Neural cell (in vitro differentiated cells): ENCODE measurements around the gene CMC1. TPM values are rescaled to one million over a fixed set of nuclear protein-coding genes. Genes with fewer than 3 reads are reported as not detected.

Source experiments
- H2AFZ ChIP-seq: fragments of 200-600, 300-800 bp; sonication (generic), shearing (Covaris generic); 2 replicates; pipeline ENCODE4 v1.6.0; 2014; ENCODE audit warnings: low read depth, mild to moderate bottlenecking, antibody characterized with exemption, low read length, moderate library complexity
- H3F3A ChIP-seq: fragments of 200-600 bp; shearing (Covaris generic); 2 replicates; pipeline ENCODE4 v1.6.1; 2016; ENCODE audit warnings: mild to moderate bottlenecking, moderate library complexity, mixed read lengths, antibody characterized with exemption, low read length; ENCODE audit not compliant: insufficient read depth, poor library complexity, severe bottlenecking
- H3K27ac ChIP-seq: fragments of 200-600, 300-800 bp; sonication (generic), shearing (Covaris generic); 2 replicates; pipeline ENCODE4 v1.5.1; 2014; ENCODE audit warnings: mild to moderate bottlenecking, low read length, moderate library complexity
- H3K27me3 ChIP-seq: fragments of 300-800, 200-600 bp; sonication (generic), shearing (Covaris generic); 2 replicates; pipeline ENCODE4 v1.6.0; 2014; ENCODE audit warnings: mild to moderate bottlenecking, low read depth, low read length, moderate library complexity; ENCODE audit not compliant: insufficient read depth
- H3K36me3 ChIP-seq: fragments of 300-800, 200-600 bp; sonication (generic), shearing (Covaris generic); 2 replicates; pipeline ENCODE4 v1.5.1; 2014; ENCODE audit warnings: mild to moderate bottlenecking, antibody characterized with exemption, low read length, moderate library complexity; ENCODE audit not compliant: insufficient read depth
- H3K4me2 ChIP-seq: fragments of 300-800, 200-600 bp; sonication (generic), shearing (Covaris generic); 2 replicates; pipeline ENCODE4 v1.6.0; 2014; ENCODE audit warnings: mild to moderate bottlenecking, low read length
- H3K4me3 ChIP-seq: fragments of 300-800, 200-600 bp; sonication (generic), shearing (Covaris generic); 2 replicates; pipeline ENCODE4 v1.5.1; 2014; ENCODE audit warnings: mild to moderate bottlenecking, low read length, moderate library complexity
- H3K79me2 ChIP-seq: fragments of 200-600 bp; shearing (Covaris generic); replicated peaks from 2 replicates; pipeline ENCODE4 v1.6.0; 2014; ENCODE audit warnings: mild to moderate bottlenecking, low read length, moderate library complexity; ENCODE audit not compliant: insufficient read depth
- H3K9ac ChIP-seq: fragments of 300-800, 200-600 bp; sonication (generic), shearing (Covaris generic); 2 replicates; pipeline ENCODE4 v1.6.1; 2016; ENCODE audit warnings: mild to moderate bottlenecking, low read length, mixed read lengths
- H3K9me2 ChIP-seq: fragments of 200-600 bp; shearing (Covaris generic); 2 replicates; pipeline ENCODE4 v1.6.1; 2016; ENCODE audit warnings: mild to moderate bottlenecking, low read length, mixed read lengths; ENCODE audit not compliant: insufficient read depth
- H3K9me3 ChIP-seq: fragments of 200-600, 300-800 bp; sonication (generic), shearing (Covaris generic); 2 replicates; pipeline ENCODE4 v1.6.1; 2016; ENCODE audit warnings: mild to moderate bottlenecking, mixed run types, low read length, moderate library complexity, mixed read lengths
- H4K20me1 ChIP-seq: fragments of 200-600 bp; shearing (Covaris generic); 2 replicates; pipeline ENCODE4 v1.6.1; 2016; ENCODE audit warnings: mild to moderate bottlenecking, mixed run types; ENCODE audit not compliant: insufficient read depth
- CTCF ChIP-seq: fragments of 450-650 bp; IDR thresholded peaks from 2 replicates; pipeline ENCODE4 v1.5.1; 2014; ENCODE audit warnings: antibody characterized with exemption, mild to moderate bottlenecking, moderate library complexity; ENCODE audit not compliant: poor library complexity, severe bottlenecking
- EP300 ChIP-seq: fragments of 450-650 bp; conservative IDR thresholded peaks from 2 replicates; pipeline ENCODE4 v1.6.1; 2014; ENCODE audit warnings: antibody characterized with exemption, mild to moderate bottlenecking, moderate library complexity; ENCODE audit not compliant: poor library complexity, severe bottlenecking
- EZH2 ChIP-seq: fragments of 200-600, 300-800 bp; shearing (Covaris generic), sonication (generic); IDR thresholded peaks from 2 replicates; pipeline ENCODE4 v1.6.1; 2014; ENCODE audit warnings: antibody characterized with exemption, low read length, borderline replicate concordance, mild to moderate bottlenecking; ENCODE audit not compliant: insufficient read depth, poor library complexity, severe bottlenecking
- MXI1 ChIP-seq: fragments of 450-650 bp; conservative IDR thresholded peaks from 2 replicates; pipeline ENCODE4 v1.6.1; 2014; ENCODE audit warnings: antibody characterized with exemption, mild to moderate bottlenecking; ENCODE audit not compliant: poor library complexity, severe bottlenecking
- POLR2AphosphoS5 ChIP-seq: IDR thresholded peaks from 2 replicates; pipeline ENCODE4 v1.6.1; 2012
- RAD21 ChIP-seq: fragments of 450-650 bp; conservative IDR thresholded peaks from 2 replicates; pipeline ENCODE4 v1.6.1; 2014; ENCODE audit warnings: antibody characterized with exemption, mild to moderate bottlenecking, moderate library complexity
- REST ChIP-seq: IDR thresholded peaks from 2 replicates; pipeline ENCODE4 v1.6.1; 2012; ENCODE audit warnings: borderline replicate concordance
- SMC3 ChIP-seq: fragments of 450-650 bp; conservative IDR thresholded peaks from 2 replicates; pipeline ENCODE4 v1.6.1; 2014; ENCODE audit warnings: antibody characterized with exemption, mild to moderate bottlenecking, moderate library complexity; ENCODE audit not compliant: poor library complexity
- TAF1 ChIP-seq: IDR thresholded peaks from 2 replicates; pipeline ENCODE4 v1.6.1; 2012; ENCODE audit warnings: low read depth
- polyA plus RNA-seq: library from polyadenylated mRNA; depleted of rRNA; stranded (reverse); fragments of >200 nt; gene quantifications from 2 replicates; pipeline ENCODE4 v1.2.3, GENCODE V29; 2014

CMC1 gene
- polyA plus RNA-seq, 1 donor from 2014 or later = 8.7 TPM

DNA sequence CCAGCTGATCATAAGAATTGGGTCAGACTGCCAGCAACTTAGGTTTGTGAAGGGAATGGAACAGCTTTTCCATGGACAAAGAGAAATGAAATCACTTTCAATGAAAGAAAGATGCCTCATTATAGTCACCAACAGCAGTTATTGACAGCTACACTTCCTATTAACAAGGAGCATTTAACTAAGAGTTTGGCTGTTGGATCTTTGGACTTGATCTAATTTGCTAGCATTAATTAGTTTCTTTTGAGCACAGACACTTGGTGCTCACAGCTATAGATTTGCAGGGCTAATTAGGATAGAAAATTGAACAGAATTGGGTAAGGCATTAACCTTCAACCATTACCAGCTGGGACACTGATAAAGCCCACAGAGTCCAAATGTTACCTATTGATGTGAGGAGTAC, 24.2 kb downstream of the CMC1 start:
- Histone ChIP-seq H2AFZ (no peak overlapping the region), H3K4me3 (no peak overlapping the region), H4K20me1 (no peaks in the 10 kb centered on the region), H3K9me2 (no peaks in the 10 kb centered on the region), H3F3A (no peaks in the 10 kb centered on the region), H3K9me3 (no peaks in the 10 kb centered on the region), H3K27me3 (no peaks in the 10 kb centered on the region), H3K27ac (no peak overlapping the region), H3K9ac (no peak overlapping the region), H3K79me2 (no peaks in the 10 kb centered on the region), H3K4me2 (no peak overlapping the region), H3K36me3 (peaks cover 9% of the 10 kb centered on the region)
- TF ChIP-seq EP300 (no peak), RAD21 (no peak), MXI1 (no peak), SMC3 (no peak), REST (no peak), CTCF (no peak), EZH2 (no peak), TAF1 (no peak), POLR2AphosphoS5 (no peak)

DNA sequence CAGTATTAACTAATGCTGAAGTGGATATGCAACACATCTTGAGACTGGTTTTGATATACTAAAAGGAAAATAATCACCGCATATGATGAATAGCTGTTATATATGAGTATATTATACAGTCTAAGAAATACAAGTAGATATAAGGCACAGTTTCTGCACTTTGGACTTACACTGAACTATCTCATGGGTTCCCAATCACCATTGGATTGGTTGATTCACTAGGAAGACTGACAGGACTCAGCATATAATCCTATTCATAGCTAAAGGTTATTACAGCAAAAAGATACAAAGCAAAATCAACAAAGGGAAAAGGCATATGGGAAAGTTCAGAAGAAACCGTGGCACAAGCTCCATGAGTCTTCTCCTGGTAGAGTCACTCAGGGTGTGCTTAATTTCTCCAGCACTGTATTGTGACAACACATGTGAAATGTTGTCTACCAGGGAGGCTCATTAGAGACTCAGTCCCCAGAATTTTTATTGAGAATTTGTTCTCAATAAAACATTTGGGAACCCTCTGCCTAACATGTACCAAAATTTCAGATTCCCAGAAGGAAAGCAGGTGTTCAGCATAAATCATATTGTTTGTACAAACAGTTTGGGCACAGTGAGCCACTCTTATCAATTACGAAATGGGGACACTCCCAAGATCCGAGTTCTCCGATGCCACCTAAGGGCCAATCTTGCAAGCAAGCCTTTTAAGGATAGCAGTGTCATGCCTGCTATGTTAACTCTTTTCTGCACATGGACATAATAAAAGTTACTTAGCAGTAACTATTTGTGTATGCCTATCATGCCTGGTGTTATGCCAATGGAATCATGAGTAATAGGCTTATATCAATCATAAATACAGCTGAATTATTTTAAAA, 26.8 kb downstream of the CMC1 start:
- Histone ChIP-seq H3K9me2 (no peaks in the 10 kb centered on the region), H3K4me3 (no peak overlapping the region), H3K9me3 (peaks cover 4% of the 10 kb centered on the region), H3K36me3 (peaks cover 9% of the 10 kb centered on the region), H3K79me2 (no peaks in the 10 kb centered on the region), H3F3A (no peaks in the 10 kb centered on the region), H2AFZ (no peak overlapping the region), H3K4me2 (no peak overlapping the region), H3K27me3 (no peaks in the 10 kb centered on the region), H4K20me1 (no peaks in the 10 kb centered on the region), H3K27ac (no peak overlapping the region), H3K9ac (no peak overlapping the region)
- TF ChIP-seq EZH2 (no peak), RAD21 (no peak), EP300 (no peak), POLR2AphosphoS5 (no peak), REST (no peak), SMC3 (no peak), TAF1 (no peak), MXI1 (no peak), CTCF (no peak)
